GM18508 (cell line): ENCODE results near the gene SMIM45.

Source experiments
- ATAC-seq: cut with Tn5 transposase; IDR thresholded peaks from one replicate; pipeline ENCODE4 v1.9.1; 2021; ENCODE audit warnings: moderate number of reproducible peaks; ENCODE audit not compliant: insufficient read depth, unreplicated experiment

The SMIM45 gene

DNA sequence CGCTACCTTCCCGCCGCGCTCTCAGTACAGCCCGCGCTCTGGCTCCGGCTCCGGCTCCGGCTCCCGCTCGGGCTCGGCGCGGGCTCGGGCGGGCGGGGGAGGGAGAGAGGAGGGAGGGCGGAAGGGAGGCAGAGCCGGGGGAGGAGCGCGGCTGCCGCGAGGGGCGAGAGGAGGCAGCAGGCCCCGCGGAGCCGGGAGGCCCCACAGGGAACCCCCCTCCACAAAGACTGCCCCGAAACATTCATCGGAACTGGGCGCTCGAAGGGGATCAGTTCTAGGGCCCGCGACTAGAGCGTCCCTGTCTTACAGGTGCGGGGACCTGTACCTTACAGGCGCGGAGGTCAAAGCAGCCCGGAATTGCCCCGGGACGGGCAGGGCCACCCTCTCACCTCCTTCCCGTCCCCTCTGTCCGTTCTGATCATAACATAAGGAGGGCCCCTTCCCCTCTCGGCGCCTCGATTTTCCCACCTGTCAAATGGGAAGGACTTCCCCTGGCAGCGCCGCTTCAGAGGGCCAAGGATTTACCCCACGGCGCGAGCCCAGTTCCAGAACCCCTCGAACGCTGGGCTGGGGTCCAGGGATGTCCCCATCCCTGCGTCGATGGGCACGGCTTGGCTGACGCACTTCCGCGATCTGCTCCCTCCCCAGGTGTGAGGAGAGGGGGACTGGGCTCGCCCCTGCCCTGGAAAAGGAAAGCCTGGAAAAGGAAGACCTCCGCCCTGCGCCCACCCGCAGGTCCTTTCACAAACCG is 36.7 kb upstream of the SMIM45 start, which contains the start of gene SHISA8:
Gene SHISA8 (minus strand): TSS at position 40 of the 751 bp plus-strand sequence. CDS start 407 bp downstream, outside the sequence.
- ATAC-seq = no peak

- ATAC-seq = no peak
Observed at GRCh38 chr22:41915786-41916493, 36.0 kb upstream of the SMIM45 start.

- ATAC-seq = no peak
Observed at GRCh38 chr22:41916745-41917358, 35.1 kb upstream of the SMIM45 start.

GRCh38 chr22:41917375-41917902 is 34.5 kb upstream of the SMIM45 start:
- ATAC-seq = no peak

DNA sequence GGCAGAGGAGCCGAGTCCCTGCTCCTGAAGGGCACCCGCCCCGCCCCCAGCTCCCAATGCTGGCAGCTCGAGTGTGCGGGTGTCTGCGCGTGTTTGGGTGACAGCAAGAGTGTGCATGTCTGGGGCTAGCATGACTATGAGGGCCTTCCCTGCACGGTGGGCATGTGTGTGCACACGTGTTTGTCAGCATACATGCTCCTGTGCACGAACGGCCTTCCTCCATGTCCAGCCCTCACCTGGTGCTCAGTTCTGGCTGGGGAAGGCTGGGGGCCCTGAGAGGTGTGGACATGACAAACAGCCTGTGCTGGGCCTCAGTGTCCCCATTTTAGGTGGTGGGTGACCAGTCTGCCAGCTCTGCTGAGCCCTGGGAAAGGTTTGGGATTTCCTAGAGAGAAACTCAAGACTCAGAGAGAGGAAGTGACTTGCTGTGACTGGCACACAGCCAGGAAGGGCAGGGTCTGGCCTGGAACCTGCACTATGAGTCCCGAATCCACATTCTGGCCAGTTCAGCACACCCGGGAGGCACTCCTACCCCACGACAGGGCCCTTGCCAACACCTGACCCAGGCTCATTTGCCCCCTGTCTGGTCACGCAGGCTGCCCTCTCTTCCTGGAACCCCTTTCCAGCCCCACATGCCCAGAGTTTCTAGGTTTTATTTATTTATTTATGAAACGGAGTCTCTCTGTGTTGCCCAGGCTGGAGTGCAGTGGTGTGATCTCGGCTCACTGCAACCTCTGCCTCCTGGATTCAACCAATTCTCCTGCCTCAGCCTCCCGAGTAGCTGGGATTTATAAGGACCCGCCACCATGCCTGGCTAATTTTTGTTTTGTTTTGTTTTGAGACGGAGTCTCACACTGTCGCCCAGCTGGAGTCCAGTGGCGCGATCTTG is 33.8 kb upstream of the SMIM45 start:
- ATAC-seq = no peak

- ATAC-seq = no peak
Observed at GRCh38 chr22:41919357-41920224, 32.4 kb upstream of the SMIM45 start.

DNA sequence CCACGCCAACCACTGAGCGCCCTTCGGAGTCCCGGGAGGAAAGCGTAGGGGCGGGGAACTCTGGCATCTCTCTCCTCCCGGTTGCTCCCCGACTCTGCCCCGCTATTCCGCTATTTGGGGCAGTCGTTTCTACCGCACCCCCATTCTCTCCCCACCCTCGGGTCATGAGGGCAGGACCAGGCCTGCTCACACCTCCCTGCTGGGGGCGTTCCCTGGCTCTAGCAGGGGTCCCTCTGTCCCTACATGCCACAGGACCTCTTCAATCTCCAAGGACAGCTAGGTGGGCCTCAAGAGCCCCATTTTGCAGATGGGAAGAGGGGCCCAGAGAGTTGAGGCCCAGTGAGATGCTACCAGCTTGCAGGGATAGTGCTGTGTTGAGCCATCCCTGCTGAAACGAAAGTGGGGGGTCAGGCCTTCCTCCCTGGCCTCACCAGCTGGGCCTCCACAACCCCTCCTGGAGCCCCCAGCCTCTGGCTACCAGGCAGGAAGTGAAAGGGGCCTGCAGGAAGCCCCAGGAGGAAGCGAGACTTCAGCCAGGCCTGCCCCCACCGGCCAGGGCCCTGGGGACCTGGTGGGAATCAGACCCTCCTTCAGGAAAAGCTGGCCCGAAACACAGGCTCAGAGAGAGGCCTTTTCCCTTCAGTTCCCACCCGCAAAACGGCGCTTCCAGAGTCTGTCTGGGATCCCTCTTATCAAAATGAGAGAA is 31.5 kb upstream of the SMIM45 start:
- no peak for ATAC-seq

DNA sequence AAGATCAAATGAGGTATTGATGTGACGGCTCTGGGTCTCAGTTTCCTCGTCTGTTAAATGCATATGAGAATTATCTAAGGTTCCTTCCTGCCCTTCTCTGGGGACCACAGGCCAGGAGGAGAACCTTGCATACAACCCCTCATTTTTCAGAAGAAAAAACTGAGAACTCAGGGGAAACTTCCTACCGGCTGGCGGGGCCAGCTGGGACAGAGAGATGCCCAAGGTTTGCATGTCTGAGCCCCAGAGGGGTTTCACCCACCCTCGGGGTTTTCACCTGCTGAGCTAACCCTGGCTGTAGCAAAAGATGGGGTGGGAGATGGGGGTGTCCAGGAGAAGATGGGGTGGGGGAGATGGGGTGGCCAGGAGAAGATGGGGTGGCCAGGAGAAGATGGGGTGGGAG is 29.6 kb upstream of the SMIM45 start:
- no peak for ATAC-seq

- ATAC-seq = no peak
Observed at GRCh38 chr22:41922940-41923594, 28.9 kb upstream of the SMIM45 start.

DNA sequence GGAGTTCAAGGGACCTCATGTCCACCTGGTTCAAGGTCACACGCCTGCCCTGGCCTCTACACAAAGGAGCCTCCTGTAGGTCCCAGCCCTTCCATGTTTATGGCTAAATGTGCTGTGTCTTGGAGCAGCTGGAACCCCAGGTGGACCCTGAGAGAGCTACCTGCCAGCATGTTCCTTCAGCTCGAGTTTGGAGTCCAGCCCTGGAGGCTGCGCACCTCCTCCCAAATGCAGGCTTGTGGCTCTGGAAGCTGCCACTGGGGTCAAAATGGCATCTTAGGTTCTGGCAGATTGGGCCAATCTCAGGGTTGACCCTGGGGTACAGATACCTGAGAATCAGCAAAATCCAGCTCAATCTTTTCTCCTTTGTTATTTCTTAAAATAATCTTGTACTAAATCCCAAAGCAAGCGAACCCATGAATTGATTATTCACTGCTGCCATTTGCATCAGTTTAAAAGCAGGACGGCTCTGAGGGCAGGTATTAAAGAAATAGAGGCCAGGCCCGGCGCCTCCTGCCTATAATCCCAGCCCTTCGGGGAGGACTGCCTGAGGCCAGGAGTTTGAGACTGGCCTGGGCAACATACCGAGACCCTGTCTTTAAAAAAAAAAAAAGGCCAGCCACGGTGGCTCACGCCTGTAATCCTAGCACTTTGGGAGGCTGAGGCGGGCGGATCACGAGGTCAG is 28.2 kb upstream of the SMIM45 start:
- ATAC-seq = no peak

DNA sequence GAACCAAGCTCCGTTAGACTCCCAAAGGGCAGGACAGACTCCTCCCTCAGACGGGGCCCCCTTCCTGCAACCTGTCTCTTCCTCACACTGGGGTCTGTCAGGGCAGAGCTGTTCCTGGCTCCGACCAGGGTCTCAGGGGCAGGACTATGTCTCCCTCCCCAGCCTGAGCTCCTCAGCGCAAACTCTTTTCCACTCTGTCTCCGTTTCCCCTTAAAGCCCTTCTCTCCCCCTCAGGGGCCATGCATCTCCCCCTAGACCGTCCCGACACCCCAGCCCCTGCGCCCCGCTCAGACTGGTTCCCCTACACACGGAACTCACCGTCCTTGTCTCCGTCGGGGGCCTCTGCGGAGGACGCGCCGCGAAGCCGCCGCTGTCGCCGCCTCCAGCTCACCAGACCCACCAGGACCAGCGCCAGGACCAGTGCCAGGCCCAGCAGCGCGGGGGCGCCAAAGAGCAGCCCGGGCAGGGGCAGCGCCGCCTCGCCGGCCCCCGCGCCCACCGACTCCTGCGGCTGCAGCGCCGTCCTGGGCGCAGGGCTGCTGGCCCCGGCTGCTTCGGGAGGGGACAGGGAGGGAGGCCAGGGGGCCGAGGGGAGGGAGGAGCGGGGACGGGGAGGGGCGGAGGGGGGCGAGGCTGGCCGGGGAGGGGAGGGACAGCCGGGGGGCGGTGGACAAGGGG is 26.0 kb upstream of the SMIM45 start:
- no peak for ATAC-seq

DNA sequence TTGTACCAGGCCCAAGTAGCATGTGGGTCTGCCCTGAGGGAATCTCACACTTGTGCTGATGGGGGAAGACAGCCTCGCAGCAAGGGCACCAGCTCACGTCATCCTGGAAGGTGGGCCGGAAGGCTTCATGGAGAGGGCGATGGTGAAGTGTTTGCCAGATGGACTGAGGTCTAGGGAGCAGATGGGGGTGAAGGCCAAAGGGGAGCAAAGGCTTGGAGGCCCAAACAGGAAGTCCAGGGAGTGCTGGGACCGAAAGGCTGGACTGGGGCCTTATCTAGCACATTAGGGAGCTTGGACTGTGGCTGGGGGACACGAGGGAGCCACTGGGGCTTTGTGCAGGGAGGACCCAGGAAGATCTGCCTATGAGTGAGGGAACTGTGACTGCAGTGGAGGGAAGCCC is 24.1 kb upstream of the SMIM45 start:
- ATAC-seq = no peak

DNA sequence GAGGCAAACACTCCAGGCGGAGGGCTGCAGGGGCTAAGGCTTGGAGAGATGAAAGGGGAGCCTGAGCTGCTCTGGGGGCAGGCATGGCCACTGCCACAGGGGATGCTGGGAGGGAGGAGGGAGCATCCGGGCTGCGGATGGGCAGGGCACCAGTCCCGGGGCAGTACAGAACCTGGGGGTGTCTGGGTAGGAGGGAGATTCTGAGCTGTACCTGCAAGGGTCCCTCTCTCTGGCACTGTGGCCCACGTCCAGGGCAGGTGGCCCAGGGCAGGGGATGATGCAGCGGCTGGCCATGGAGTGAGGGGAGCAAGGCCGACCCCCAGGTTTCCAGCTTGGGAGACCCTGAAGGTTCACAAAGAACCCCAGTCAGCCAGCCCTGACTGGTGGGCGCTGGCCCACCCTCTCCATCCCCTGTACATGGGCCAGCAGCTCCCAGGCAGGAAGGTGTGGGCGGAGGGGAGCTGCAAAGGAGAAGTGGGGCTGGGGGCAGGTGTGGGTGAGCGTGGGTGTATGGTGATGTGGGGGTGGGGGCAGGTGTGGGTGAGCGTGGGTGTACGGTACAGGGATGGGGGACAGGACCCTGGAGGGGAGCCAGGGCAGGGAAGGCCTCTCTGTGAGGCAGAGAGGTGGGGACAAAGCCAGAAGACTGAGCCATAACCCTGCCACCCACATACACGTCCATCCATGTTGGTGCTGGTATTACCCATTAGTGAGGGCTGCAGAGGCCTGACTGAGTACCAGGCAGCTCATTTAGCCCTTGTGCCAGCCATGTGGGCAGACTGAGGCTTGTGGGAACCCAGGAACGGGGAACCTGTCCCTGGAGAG is 23.1 kb upstream of the SMIM45 start:
- no peak for ATAC-seq

GRCh38 chr22:41929418-41929810 is 22.5 kb upstream of the SMIM45 start:
- ATAC-seq = no peak

DNA sequence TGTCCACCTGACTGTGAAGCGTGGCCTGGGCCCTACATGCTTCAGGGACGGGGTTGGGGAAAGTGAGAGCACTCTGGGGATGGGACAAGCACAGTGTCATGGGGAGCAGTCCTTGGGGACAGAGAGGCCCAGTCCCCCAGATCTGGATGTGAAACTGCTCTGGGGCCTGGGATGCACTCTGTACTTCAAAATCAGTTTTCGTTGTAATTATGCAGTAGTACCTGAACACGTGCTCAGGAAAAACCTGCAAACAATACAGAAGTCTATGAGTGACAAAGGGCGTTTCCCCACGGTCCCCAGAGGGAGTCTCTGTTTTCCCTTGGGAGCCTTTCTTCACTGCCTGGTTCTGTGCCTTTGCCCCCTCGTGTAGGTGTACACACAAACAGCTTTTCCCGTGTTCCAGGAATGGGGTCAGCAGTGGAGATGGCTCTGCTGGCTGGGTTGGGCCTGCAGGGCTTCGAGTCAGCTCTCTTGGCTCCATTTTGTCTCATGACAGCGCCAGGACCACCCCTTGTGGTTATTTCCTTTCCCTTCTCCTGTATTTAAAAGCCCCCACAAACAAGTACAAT is 20.2 kb upstream of the SMIM45 start:
- no peak for ATAC-seq

DNA sequence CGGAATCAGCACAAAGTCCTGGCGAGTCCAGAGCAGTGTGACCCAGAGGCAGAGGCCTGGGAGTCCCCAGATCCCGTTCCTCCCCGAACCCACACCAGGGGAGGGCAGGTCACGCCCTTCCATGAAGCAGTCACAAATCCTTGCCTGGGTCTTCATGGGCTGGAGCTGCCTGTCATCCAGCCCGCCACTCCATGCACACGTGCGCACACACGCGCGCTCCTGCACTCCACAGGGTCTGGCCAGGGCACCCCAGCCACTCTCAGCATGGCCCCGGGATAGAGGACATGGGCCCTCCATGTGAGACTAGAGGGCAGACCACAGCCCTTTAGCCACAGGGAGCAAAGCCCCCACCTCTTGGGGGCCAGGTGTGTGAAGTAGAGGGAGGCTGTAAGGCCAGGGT is 19.6 kb upstream of the SMIM45 start:
- ATAC-seq = no peak
